PC-9 (cell line): ENCODE data around the gene HAO2. TPM values are rescaled to one million over a fixed set of nuclear protein-coding genes. Genes with fewer than 3 reads are reported as not detected.

Experiments used
- BruUV-seq: library from RNA; stranded (reverse); fragments of 400-500 nt; replicated peaks from 2 replicates; lab custom pipeline; 2021; lab: Mats Ljungman, UMichigan
- CTCF ChIA-PET: fragments of 300-600 bp; sonication (Branson Sonifier 250); formaldehyde crosslinking; loops from one replicate; lab custom pipeline; 2022; ENCODE audit warnings: antibody characterized with exemption; lab: Charles Lee
- POLR2A ChIA-PET: fragments of 300-600 bp; sonication (Branson Sonifier 250); formaldehyde crosslinking; loops from one replicate; lab custom pipeline; 2022; ENCODE audit warnings: antibody characterized with exemption; ENCODE audit not compliant: unreplicated experiment; lab: Charles Lee
- DNase-seq, 2 experiments: peaks; one replicate each; pipeline versions ENCODE4 v3.0.0 to v3.0.0-alpha.2; 2015 to 2022; ENCODE audit warnings: mixed read lengths in 1 of 2
- H2AFZ ChIP-seq: fragments of 200-600 bp; sonication (generic); 2 replicates; pipeline ENCODE4 v1.8.1; 2017; ENCODE audit warnings: antibody characterized with exemption
- H3F3A ChIP-seq: fragments of 200-600 bp; sonication (generic); 2 replicates; pipeline ENCODE4 v1.8.1; 2017; ENCODE audit warnings: antibody characterized with exemption, mild to moderate bottlenecking, low read depth; ENCODE audit not compliant: insufficient read depth
- H3K27ac ChIP-seq: fragments of 200-600 bp; sonication (generic); 2 replicates; pipeline ENCODE4 v1.6.1; 2016; ENCODE audit warnings: mixed run types
- H3K27me3 ChIP-seq: fragments of 200-600 bp; sonication (generic); 2 replicates; pipeline ENCODE4 v1.6.1; 2016; ENCODE audit warnings: low read depth, mixed run types; ENCODE audit not compliant: insufficient read depth
- H3K36me3 ChIP-seq: fragments of 200-600 bp; sonication (generic); 2 replicates; pipeline ENCODE4 v1.6.1; 2016; ENCODE audit warnings: low read depth, mixed run types
- H3K4me1 ChIP-seq: fragments of 200-600 bp; sonication (generic); replicated peaks from 2 replicates; pipeline ENCODE4 v1.6.1; 2016; ENCODE audit warnings: mixed run types; ENCODE audit not compliant: insufficient read depth
- H3K4me2 ChIP-seq: fragments of 200-600 bp; sonication (generic); 2 replicates; pipeline ENCODE4 v1.6.1; 2017; ENCODE audit warnings: mixed run types
- H3K4me3 ChIP-seq: fragments of 200-600 bp; sonication (generic); 2 replicates; pipeline ENCODE4 v1.6.1; 2016; ENCODE audit warnings: mixed run types
- H3K79me2 ChIP-seq: fragments of 200-600 bp; sonication (generic); 2 replicates; pipeline ENCODE4 v1.6.1; 2017; ENCODE audit warnings: low read depth, mixed run types
- H3K9me2 ChIP-seq: fragments of 200-600 bp; sonication (generic); 2 replicates; pipeline ENCODE4 v1.8.1; 2017; ENCODE audit warnings: mild to moderate bottlenecking; ENCODE audit not compliant: insufficient read depth
- H3K9me3 ChIP-seq: fragments of 200-600 bp; sonication (generic); 2 replicates; pipeline ENCODE4 v1.8.1; 2016; ENCODE audit warnings: low read depth; ENCODE audit not compliant: insufficient read depth
- H4K20me1 ChIP-seq: fragments of 200-600 bp; sonication (generic); 2 replicates; pipeline ENCODE4 v1.8.1; 2017; ENCODE audit not compliant: insufficient read depth
- CTCF ChIP-seq: fragments of 200-600 bp; sonication (generic); conservative IDR thresholded peaks from 2 replicates; pipeline ENCODE4 v1.6.1; 2017; ENCODE audit warnings: mixed run types, antibody characterized with exemption, mild to moderate bottlenecking, moderate library complexity
- EZH2 ChIP-seq: fragments of 200-600 bp; sonication (generic); IDR thresholded peaks from 2 replicates; pipeline ENCODE4 v1.8.0; 2017; ENCODE audit warnings: antibody characterized with exemption, low read depth
- intact Hi-C: fragments of 100-400 bp; cut with micrococcal nuclease; formaldehyde crosslinking; loops from one replicate; pipeline ENCODE4 v1.10.0; 2022; ENCODE audit not compliant: unreplicated experiment
- total RNA-seq: library from RNA; stranded (reverse); gene quantifications from 2 replicates; pipeline ENCODE4 v1.2.3, GENCODE V29; 2021

HAO2 gene
- total RNA-seq, 1 experiment from 2014 or later: not detected

- H3K27me3 ChIP-seq: no peaks in the 10 kb centered on the region
- intact Hi-C loops: no loop called here
Measured at GRCh38 chr1:119431836-119432235, 63.3 kb downstream of the HAO2 start.

GRCh38 chr1:119435052-119435451, 66.5 kb downstream of the HAO2 start:
- intact Hi-C loops: no loop called here
- Histone ChIP-seq H3K79me2 (no peaks in the 10 kb centered on the region), H3K4me2 (no peak overlapping the region), H3K27ac (no peak overlapping the region), H3K4me1 (no peaks in the 10 kb centered on the region), H4K20me1 (no peaks in the 10 kb centered on the region), H3K4me3 (no peak overlapping the region), H3K36me3 (no peaks in the 10 kb centered on the region), H3K27me3 (0 out of 2 replicates have a peak, but pooled peaks cover 6% of the 10 kb centered on the region), H3K9me3 (0 out of 2 replicates have a peak, but pooled peaks cover 5% of the 10 kb centered on the region), H3F3A (no peaks in the 10 kb centered on the region), H3K9me2 (no peaks in the 10 kb centered on the region), H2AFZ (no peak overlapping the region)
- TF ChIP-seq EZH2 (no peak), CTCF (no peak)
- CTCF ChIA-PET: no interaction called here
- BruUV-seq: no TSS peak
- DNase-seq: no peak
- POLR2A ChIA-PET: no interaction called here

More at GRCh38 chr1:119431836-119432235, 63.3 kb downstream of the HAO2 start:
- Histone ChIP-seq H3K9me2 (no peaks in the 10 kb centered on the region), H4K20me1 (no peaks in the 10 kb centered on the region), H3K79me2 (no peaks in the 10 kb centered on the region), H3K36me3 (no peaks in the 10 kb centered on the region), H2AFZ (no peak overlapping the region), H3K4me1 (no peaks in the 10 kb centered on the region), H3K4me2 (no peak overlapping the region), H3K27ac (no peak overlapping the region), H3F3A (no peaks in the 10 kb centered on the region), H3K4me3 (no peak overlapping the region), H3K9me3 (no peaks in the 10 kb centered on the region)
- CTCF ChIA-PET: no interaction called here
- DNase-seq: no peak
- TF ChIP-seq EZH2 (no peak), CTCF (no peak)
- BruUV-seq: no TSS peak
- POLR2A ChIA-PET: interaction anchor here (0.6 kb wide), 1 partner anchor 687 kb away, joined by 9 read pairs; no protein-coding TSS in a partner anchor

- Histone ChIP-seq H3K4me1 (no peaks in the 10 kb centered on the region), H3K4me3 (no peak overlapping the region), H3K27ac (no peak overlapping the region), H3F3A (no peaks in the 10 kb centered on the region), H4K20me1 (no peaks in the 10 kb centered on the region), H3K36me3 (no peaks in the 10 kb centered on the region), H3K4me2 (no peak overlapping the region), H3K27me3 (peaks cover 20% of the 10 kb centered on the region; the same call in 1 of the 2 replicates), H3K9me3 (0 out of 2 replicates have a peak, but pooled peaks cover 5% of the 10 kb centered on the region), H2AFZ (no peak overlapping the region), H3K9me2 (no peaks in the 10 kb centered on the region), H3K79me2 (no peaks in the 10 kb centered on the region)
- ChIA-PET CTCF (no interaction called here), POLR2A (interaction anchor here (0.6 kb wide), 1 partner anchor 458 kb away, joined by 3 read pairs; no protein-coding TSS in a partner anchor)
- intact Hi-C loops: no loop called here
- no peak for DNase-seq
- no TSS peak for BruUV-seq
- TF ChIP-seq EZH2 (no peak), CTCF (no peak)
Measured at GRCh38 chr1:119438761-119439160, 70.2 kb downstream of the HAO2 start.
